Superior temporal gyrus (tissue), 1 donor: Measurements from ENCODE around the gene SGIP1.
"Not testable (repeated sequence)": the region's sequence is repeated elsewhere in the genome, so short reads cannot be mapped to it uniquely, and the experiment has no call there.

Source experiments
- DNase-seq: peaks from one replicate; pipeline ENCODE4 v3.0.0-alpha.2; 2016; ENCODE audit errors: extremely low spot score

SGIP1 gene

DNA sequence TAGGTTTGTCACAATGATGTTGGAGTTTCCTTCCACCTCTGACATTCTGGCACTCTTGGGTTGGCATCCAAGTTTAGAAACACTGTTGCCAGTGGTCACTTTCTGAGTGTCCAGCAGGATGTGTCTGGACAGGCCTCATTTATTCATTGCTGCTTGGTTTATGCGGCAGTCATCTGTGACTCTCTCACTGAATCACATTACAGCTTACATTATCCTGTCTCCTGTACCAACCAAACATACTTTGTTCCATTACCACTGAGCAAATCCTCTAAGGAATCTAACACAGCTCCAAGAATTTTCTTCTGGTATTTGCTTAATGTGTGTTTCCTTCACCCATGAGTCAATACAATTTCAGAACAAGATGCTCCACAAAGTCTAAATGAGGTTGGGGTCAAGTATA is 19.9 kb downstream of the SGIP1 start:
- no peak for DNase-seq

DNA sequence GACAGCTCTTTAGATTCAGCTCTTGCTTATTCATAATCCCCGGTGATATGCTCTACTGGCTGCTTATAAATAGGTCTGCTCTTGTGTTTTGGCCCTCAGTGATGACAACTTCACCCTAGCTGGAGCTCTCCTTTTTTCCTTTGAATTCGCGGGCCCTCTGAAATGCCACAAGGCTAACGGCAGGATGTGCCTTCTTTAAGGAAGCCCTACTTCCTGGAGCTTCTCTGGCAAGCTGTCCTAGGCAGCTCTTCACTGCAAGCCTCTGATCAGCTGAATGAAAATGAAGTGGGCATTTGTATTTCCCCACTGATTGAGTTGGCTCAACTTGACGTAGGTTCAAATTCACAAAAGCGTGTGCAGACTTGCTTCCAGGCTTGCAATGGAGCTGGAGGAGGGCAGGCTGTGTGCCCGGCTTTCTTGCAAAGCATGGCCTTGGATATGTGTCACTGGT is 22.2 kb downstream of the SGIP1 start:
- DNase-seq = no peak

DNA sequence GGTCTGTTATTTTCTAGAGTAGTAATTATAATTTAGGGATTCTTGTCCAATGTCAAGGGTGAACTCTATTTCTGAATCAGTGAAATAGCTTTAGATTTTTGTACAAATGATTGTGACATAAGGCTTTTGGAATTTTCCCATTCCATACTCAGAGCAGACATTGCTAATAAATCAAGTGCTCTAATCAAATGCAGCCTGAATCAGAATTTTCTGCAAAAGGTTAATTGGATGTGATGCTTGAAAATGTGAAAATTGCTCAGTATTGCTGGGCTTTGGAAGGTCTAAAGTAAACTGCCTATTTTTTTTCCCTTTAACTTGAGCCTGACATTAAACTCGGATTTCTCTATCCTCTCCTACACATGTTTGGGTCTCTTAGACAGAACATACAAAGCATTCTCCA is 23.2 kb downstream of the SGIP1 start:
- DNase-seq = no peak

DNA sequence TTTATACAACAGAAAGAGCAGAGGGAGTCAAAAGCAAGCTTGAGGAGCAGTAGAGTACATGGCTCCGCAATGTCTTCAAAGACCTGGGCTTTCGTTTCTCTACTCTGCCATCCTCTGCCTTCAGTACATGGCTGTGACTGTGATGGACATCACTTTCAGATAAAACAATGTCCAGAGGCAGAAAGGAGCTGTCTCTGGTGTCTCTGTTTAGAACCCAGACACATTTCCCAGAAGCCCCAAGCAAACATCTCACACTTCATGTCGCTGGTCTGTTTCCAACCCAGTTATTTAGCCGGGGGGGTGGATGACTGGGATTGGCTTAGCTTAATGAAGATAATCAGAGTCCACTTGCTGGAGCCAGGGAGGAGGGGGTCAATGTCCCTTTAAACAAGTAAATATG is 25.6 kb downstream of the SGIP1 start:
- no peak for DNase-seq

DNA sequence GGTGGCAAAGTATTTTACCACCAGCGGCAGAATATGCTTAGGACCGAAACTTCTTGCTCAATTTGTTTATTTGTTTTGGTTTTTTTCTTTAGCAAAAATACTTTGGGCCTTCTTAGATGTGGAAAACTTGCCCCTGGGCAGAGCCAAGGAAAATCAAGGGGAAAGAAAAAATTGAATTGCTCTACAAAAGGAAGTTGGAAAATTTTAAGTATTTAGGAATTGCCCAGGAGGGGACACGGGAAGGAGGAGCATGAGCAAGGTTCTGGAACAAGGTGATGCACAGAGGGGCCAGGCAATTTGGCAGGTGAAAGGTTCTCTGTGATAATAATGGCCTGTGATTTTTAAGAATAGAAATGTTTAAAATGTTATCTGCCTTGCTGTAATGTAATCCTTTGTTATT is 28.6 kb downstream of the SGIP1 start:
- DNase-seq = no peak

DNA sequence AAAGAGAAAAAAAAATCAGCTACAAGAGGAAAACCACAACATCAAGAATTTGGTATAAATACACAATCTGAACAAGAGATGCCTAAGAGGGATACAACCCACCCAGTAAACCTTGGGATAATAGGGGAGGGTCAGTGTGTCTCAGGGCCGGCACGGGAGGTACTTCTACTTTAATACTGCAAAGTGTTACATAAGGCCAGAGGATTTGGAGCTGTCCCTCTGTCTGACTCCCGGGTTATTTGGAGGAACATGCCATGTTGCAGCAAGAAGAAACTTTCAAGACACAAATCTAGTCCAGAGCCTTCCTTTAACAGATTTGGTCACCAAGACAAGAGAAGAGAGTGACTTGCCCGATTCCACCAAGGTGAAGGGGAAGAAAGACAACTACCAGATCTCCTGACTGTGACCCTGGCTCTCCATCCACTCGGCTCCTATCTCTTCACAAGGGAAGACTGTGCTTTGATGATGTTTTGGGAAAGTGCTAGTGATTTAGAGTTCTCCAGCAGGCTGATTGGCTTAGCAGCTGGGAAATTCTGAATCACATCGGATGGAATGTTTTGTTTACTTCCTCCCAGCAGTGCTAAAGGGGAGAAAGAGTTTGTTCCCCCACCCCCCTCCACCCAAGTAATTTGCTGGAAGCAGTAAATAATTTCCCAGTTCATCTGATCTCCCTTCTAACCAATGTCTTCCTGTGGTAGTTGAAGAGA is 29.3 kb downstream of the SGIP1 start:
- DNase-seq = no peak

DNA sequence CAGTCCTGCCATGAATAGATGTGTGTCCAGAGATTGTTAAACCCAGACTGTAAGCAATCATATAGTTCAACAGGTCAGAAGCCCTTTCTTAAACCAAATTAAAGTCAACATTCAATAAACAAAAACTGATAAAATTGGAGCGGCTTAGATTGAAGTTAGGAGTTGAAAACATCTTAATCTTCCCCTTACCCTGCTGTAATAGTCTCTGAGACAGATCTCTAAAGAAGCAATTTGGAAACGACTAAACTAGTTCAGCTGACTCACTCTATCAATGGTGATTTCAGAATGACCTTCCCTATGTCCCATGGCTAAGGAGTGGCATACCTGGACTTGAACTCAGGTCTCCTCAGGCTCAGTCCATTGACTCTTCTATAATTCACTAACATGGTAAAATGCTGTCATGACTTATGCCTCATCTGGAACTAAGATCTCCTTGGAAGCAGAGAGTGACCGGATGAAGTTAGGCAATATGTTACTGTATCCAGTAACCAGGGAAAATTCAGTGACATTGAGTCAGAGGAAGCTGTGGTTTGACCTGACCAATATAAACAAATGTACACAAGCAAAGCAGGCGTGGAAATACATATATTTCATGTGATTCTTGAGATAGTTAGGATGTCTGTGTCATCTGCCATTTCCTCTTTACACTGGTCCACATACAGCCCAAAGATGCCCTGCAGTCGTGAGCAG is 30.1 kb downstream of the SGIP1 start:
- DNase-seq = no peak

DNA sequence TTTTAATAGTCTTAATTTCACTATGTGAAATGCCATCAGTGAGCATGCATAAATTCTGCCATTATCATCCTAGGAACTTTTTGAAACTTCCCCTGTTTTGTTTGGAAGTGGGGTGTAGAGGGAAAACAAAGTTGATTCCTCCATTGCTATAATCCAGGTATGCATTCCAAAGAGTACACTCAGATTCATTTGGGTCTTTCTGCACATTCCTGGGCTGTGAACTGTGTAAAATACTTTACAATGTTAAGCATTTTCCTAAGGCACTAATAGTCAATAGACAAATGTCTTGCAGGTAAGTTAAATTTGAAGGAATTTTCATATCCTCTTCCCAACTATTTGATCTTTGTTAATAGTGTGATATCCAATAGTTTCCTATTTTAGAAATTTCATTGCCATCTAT is 36.2 kb downstream of the SGIP1 start:
- no peak for DNase-seq

DNA sequence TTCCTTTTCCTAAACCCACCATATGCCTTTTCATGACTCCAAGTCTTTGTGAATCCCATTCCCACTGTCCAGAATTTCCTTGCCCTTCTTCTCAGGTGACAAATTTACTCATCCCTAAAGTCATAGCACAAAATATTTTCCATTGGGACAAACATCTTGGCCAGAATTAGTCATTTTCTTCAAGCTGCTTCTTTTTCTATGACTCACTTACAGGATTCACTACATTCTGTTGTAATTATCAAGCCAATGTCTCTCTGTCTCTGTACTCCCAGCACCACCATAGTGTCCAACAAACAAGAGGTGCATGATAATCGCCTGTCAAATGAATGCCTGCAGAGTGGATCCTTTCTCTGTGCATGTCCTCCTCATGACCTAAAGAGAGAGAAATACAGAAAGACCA is 37.8 kb downstream of the SGIP1 start:
- no peak for DNase-seq

DNA sequence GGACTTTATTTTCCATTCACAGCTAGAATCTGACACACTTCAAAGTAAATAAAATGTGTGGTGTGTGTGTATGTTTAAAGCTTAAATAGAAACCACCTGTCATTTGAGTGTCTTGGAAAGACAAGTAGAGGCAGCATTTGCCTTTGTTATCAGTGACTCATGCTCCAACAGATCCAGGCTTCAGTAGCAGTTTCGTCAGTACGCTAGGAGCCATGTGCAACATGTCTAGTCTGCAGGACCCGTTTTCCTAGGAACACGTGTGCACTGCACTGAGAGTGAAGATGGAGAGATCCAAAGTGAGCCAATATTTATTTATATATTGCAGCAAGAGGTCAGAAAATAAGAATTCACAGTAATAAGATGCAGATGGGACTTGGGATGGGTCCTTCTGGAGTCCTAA is 41.8 kb downstream of the SGIP1 start:
- DNase-seq = no peak

DNA sequence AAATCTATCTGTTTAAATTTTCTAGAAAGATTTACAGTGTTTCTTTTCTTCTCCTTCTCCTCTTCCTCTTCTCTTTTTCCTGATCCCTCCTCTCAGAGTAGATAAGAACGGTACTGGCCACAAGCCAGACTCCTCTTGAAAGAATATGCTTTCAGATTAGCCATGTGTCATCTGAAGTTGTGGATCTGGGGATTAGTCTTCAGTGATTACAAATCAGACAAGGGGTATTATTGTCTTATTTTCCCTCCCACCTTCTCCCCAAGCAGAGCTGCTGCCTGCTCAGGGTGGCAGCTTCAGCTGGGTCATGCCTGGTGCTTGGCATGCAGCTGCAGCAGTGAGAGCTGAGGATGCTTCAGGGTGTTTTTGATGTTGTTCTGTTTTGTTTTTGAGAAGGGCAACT is 42.7 kb downstream of the SGIP1 start:
- DNase-seq = peak; percentile 53

DNA sequence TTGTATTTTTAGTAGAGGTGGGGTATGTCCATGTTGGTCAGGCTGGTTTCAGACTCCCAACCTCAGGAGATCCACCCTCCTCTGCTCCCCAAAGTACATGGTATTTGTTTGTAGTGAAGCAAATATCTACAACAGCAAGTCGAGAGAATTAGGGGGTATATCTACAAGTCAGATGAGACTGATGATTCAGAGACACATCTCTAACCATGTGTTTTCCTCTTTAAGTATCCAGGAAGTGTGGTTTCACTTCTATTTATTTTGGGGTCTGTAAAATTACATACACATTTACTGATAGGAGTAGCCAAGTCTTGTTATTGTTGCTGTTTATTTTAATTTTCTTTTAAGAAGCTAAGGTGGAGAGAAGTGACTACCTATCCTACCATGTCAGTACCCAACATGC is 44.9 kb downstream of the SGIP1 start:
- no peak for DNase-seq

DNA sequence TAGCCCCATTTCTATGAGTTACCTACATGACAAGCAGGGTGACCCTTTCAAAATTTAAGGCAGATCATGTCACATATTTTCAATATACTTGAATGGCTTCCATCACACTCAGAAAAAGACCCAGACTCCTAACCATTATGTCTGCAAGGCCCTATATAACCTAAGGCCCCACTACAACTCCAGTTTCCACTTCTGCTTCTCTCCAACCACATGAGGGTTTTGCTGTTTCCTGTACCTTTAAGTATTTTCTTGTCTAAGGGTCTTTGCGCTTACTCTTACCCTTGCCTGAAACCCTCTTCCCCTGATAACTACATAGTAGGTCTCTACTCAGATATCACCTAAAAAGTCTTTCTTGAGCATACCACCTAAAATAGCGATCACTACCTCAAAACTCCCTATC is 46.1 kb downstream of the SGIP1 start:
- no peak for DNase-seq

DNA sequence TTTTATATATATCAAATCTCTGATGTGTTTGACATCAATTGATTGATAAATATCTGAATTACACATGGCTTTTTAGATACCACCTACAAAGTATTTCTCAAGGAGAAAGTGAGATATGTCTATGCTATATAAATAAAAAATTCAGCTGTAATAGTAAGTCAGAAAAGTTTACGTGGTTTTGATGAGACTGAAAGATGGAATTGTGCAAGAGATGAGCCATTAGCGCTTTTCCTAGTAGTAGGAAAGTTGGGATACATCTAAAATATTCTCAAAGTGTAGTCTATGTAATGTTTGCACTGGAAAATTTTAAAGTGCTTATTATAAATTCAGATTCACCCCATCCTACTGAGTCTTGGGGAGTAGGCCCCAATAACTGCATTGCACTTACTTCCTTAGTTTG is 49.1 kb downstream of the SGIP1 start:
- no peak for DNase-seq

DNA sequence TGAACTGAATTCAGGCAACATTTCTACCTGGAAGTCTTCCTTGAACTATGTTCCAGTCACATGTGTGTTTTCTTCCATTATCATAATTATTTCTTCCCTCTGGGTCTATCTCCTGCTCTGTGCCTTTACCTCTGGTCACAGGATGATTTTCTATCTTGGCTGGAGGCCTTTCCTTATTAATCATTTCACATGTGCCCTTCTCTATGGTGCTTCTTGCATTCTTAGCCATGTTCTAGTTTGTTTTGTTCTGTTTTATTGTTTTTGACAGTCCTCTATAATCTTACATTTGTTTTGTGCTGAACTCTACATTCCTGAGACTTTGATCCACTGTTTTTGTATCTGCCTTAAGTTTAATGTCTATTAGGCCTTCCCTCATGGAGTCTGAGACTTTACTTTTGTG is 51.0 kb downstream of the SGIP1 start:
- DNase-seq = no peak

DNA sequence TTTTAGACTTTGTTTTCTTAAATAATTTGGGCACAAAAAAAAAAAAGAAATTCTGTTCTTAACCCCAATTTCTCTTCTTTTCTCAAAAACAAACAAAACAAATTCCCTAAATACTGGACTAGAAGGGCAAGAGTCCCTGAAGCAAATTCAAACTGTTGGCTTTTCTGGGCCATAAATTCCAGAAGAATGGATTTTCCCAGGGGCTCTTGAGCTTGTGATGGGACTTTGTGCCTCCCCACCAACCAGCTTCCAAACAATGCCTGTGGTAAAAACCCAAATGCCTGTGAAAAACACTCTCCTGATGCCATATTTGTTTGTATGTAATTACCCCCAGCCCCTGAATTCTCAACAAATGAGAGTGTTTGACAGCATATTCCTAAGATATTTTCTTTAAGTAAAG is 55.4 kb downstream of the SGIP1 start:
- DNase-seq = no peak

DNA sequence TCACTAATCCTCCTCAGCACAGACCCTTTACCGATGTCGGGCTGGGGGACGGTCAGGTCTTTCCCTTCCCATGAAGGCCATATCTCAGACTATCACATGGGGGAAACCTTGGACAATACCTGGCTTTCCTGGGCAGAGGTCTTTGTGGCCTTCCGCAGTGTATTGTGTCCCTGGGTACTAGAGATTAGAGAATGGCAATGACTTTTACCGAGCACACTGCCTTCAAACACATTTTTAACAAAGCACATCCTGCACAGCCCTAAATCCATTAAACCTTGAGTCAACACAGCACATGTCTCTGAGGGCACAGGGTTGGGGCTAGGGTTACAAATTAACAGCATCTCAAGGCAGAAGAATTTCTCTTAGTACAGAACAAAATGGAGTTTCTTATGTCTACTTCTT is 58.2 kb downstream of the SGIP1 start:
- DNase-seq = not testable (repeated sequence)

DNA sequence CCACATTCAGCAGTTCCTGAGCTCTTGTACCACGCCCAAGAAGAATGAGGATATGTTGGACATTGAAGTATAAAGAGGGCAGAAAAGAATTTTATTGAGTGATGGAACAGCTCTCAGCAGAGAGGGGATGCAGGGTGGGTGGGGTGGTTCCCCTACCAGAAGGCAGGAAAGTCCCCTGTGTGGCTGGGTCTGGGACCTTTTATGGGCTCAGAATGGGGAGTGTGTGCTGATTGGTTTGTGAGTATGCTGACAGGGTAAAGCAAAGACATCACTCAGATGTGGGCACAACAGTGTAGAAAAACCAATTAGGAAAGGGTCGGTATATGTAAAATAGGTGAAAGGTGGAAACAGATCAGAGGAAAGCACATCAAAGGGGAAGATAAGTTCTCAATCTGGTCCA is 62.2 kb downstream of the SGIP1 start:
- DNase-seq = no peak

DNA sequence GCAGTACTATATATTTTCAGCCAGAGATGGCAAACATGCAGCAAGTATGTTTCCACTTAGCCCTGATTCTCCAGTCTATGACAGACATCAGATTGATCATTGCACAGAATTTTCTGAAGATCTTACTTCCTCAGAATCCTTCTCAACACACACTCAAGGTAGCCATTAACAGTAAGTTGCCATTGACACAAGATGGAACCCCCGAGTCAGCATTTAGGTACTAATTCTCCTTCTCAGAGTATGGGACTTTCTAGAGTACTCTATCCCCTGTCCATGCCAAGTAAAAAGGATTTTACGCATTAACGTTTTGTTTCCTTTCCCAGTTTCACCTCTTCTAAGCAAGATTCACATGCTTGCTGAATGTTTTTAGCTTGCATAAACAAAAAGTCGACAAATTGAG is 63.5 kb downstream of the SGIP1 start:
- no peak for DNase-seq

DNA sequence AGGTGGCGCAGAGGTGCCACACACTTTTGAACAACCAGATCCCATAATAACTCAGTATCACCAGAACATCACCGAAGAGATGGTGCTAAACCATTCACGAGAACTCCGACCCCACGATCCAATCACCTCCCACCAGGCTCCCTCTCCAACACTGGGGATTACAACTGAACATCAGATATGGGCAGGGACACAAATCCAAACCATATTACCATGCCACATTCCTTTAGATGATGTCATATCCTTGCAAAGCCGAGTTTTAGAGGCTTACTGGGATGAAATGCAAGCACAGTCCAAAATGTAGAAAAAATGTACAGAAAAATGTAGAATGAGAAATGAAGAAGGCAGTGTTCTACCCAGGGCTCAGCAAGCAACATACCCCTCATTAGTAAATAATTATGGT is 64.7 kb downstream of the SGIP1 start:
- no peak for DNase-seq

DNA sequence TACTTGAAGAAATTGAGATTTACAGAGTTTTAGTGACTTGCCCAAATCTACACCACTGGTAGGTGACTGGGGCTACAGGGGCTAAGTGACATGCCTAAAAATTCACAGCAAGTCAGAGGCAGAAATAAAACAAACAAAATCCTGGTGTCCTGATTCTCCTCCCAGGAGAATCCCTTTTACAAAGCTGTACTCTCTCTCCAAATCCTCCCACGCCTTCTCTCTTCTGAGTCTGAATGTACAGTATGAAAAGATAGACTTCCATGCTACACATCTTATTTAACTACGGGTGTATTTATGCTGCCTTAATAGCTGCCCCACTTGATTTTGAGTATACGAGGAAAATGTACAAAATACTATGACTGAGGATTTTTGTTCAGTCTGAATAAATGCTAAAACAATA is 65.4 kb downstream of the SGIP1 start:
- peak; percentile 66 for DNase-seq

DNA sequence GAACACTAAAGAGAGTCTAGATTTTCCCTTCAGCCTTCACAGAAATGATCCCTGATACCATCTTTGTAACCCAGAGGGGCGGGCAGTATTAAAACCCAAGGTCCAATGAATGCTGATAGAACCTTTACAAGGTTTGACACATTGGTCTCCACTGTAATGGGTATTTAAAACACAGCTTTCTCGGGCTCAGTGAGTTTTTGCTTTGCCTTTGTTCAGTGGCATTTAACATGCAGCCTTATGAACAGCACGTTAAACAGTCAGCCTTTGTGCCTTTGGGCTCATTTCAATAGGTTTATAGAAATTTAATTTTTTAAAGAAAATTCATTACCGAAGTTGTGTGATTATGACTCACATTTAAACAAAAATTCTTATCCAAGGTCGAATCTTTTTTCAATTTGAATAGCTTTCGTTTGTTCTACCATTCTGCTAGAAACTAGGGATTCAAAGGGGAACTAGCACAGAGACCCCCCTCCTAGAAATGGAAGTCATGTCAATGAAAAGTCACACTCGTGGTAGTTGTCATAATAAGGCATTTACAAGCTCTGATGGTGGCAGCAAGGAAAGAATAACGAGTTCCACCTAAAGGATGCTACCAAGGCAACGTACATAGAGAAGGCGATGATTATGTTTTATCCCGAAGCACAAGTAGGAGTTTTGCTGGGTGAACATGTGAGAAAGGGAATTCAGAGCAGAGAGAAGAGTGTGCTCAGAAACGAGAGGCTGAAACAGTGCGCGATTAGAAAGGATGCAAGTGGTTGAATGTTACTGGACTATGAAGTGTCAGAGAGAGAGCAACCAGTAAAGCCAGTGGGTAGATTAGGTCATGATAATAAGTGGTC is 66.2 kb downstream of the SGIP1 start:
- DNase-seq = peak; percentile 39
